ENCODE measurements around the gene S100A12.

S100A12 gene

DNA sequence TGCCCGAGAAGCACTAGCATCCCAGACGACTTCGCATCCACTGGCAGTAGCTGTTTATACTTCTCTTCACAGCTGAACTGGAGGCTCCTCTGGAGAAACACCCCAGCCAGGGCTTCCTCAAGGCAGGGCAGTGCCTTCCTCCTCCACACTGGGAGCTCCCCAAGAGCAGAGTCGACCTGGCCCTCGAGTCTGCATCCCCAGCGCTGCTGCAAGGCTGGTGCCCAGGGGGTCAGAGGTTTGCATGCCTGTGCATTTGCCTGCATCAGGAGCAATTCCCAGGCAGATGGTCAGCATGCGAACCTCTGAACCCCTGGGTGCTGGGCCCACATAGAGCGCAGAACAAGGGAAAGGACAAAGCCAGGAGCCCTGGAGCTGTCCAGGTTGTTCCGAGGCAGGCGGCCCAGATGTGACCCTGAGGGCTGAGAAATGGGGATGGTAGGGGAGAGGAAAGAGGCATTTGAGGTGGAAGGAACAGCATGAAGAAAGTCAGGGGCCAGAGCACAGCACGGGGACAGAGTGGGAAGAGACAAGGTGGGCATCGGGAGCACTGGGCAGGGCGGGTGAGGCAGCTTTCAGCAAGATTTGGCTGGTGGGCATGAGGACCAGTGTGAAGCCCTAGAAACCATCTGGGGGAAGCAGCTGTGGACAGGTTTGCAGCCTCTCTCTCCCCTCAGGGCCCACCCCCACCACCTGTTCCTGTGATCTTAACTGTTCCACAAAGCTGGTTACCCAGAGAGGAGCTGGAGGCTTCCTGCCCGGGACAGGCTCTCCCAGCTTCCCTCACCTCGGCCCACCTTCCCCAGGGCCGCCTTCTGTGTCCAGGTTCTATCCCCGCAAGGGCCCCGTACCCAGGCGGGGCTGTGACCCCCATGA, 21.9 kb upstream of the S100A12 start:
- DNase-seq (ENCODE audit: low read depth in 1 of 2, low spot score in 1 of 2): no peak

DNA sequence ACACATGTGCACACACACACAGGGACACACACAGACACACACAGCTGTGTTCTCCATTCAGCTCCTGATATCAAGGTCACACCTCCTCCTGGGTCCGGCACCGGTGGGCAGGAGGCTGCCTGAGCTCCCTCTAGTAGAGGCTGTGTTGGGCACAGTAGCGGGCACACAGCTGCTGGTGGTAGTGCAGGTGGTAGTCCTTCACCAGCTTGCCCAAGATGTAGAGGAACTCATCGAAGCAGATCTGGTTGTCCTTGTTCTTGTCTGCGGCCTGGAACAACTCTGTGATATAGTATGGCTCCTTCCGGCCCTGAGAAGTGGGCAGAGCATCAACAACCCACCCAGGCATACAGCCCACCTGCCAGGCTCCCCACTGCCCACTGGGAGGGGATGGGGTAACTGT, 21.0 kb upstream of the S100A12 start:
- DNase-seq (ENCODE audit: low read depth in 1 of 2, low spot score in 1 of 2): no peak

DNA sequence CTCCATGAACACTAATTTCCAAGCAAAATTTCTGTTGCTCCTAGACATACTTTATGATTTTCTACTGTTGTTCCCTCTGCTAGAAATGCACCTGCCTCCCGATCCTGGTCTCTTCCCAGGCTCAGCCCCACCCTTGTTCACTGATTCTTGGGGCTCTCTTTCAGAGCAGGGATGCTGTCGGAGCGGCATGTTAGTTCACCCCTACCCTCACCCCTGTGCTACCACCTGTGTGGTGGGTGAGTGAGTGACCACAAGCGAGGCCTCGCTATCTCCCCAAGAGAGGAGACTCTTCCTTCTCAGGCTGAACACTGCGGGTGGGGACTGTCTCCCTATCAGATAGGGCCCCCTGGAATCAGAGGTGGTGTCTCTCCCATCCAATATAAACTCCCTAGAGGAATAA, 20.4 kb upstream of the S100A12 start:
- no peak for DNase-seq (ENCODE audit: low read depth in 1 of 2, low spot score in 1 of 2)

GRCh38 chr1:153395136-153395685, 19.8 kb upstream of the S100A12 start:
- no peak for DNase-seq (ENCODE audit: low read depth in 1 of 2, low spot score in 1 of 2)

- DNase-seq (ENCODE audit: low read depth in 1 of 2, low spot score in 1 of 2): no peak
Measured at GRCh38 chr1:153394391-153394790, 19.0 kb upstream of the S100A12 start.

DNA sequence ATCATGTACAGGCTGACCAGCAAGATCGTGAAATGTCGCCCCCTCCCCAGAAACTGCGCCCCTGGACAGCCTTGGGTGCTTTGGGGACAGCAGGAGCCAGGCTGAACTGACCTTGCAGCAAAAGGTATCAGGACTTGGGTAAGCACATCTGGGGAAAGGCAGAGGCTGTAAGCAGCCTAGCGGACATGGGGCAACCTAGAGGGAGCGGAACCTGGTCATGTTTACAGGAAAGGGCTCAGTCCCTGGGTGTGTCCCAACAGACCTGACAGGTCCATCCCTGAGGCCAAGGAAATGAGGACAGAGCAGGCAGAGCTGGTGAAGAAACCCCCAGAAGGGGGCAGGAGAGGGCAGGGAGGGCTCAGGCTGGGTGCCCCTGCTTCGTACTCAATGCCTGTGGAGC, 18.5 kb upstream of the S100A12 start:
- DNase-seq (ENCODE audit: low read depth in 1 of 2, low spot score in 1 of 2): no peak

DNA sequence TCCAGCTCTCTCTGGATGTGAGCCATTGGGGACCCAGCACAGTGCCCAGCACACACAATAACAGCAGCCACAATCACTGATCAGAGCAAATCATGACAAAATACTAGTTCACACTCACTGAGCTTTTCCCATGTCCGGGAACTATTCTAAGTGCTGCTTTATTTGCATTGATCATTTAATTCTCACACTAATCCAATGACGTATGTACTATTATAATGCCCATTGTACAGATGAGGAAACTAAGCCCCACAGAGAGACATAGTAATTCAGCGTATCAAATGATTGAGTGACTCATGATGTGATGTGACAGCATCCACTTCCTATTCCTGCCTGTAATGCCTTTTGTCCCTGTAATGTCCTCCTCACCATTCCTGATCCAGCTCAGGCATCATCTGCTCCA, 17.4 kb upstream of the S100A12 start:
- DNase-seq (ENCODE audit: low read depth in 1 of 2, low spot score in 1 of 2): no peak

- DNase-seq (ENCODE audit: low read depth in 1 of 2, low spot score in 1 of 2): no peak
Measured at GRCh38 chr1:153392258-153392657, 16.8 kb upstream of the S100A12 start.

DNA sequence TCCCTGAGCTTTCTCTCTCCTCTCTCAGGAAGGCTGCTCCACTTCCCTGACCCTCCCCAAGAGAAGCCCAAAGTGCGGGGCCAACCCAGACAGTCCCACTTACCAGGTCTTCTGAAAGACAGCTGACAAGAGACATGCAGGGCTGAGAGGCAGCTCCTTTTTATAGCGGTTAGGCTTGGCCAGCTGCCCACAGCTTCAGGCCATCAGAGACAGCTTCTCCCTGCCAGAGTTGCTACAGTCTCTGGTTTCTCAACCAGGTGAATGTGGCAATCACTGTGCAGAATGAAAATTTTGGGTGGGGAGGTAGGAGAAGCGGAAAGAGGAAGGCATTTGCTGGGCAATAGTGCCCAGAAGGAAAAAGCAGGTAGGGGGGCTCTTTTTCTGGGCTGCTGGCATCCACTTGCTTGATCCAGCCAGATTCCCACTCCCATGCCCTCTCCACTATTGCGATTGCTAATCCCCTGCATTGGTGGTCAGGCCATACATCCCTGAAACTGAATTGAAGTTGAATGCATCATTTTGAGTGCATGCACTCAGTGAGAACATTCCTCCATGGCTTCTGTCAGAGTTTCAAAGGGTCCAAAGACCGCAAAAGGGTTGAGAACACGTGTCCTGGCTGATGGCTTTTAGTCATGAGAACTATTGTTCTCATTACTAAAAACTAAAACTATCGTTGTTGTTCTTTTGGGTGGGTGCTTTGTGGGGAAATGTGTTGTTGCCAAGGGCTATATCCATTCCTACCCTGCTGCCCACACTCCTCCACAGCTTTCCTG, 15.7 kb upstream of the S100A12 start, which contains the start of gene S100A8:
S100A8 (minus strand) TSS at position 136 of the 773 bp plus-strand sequence. CDS start 538 bp downstream, outside the sequence.
- no peak for DNase-seq (ENCODE audit: low read depth in 1 of 2, low spot score in 1 of 2)

DNA sequence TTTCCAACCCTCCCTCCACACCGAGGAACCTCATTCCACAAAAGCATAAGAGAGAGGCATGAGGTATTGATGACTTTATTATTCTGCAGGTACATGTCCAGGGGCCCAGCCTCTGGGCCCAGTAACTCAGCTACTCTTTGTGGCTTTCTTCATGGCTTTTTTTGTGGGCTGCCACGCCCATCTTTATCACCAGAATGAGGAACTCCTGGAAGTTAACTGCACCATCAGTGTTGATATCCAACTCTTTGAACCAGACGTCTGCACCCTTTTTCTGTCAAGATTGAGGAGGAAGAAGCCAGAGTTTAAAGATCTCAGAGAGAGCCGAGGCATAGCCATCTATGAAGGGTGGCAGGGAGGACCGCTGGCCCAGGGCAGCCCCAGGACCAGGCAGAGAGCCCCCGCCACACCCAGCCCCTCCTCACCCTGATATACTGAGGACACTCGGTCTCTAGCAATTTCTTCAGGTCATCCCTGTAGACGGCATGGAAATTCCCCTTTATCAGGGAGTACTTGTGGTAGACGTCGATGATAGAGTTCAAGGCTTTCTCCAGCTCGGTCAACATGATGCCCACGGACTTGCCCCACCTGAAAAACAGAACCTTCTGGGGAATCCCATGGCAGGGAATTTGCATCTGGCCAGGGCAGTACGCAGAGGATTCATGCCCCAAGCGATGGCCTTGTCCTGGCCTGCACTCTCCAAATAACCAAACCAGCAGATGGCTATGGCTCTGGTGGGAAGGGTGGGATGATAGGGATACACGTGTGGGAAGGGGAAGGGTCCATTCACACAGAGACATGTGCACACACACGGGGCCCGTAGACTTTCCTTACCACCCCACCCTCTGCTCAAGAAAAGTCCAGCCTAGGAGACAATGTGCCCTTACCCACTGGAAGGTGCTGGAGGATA, 14.8 kb upstream of the S100A12 start:
- DNase-seq (ENCODE audit: low read depth in 1 of 2, low spot score in 1 of 2): no peak

- no peak for DNase-seq (ENCODE audit: low read depth in 1 of 2, low spot score in 1 of 2)
Measured at GRCh38 chr1:153389401-153389800, 14.0 kb upstream of the S100A12 start.

- DNase-seq (ENCODE audit: low read depth in 1 of 2, low spot score in 1 of 2): no peak
Measured at GRCh38 chr1:153387785-153388184, 12.4 kb upstream of the S100A12 start.

GRCh38 chr1:153387001-153387400, 11.6 kb upstream of the S100A12 start:
- no peak for DNase-seq (ENCODE audit: low read depth in 1 of 2, low spot score in 1 of 2)

- DNase-seq (ENCODE audit: low read depth in 1 of 2, low spot score in 1 of 2): no peak
Measured at GRCh38 chr1:153386500-153386901, 11.1 kb upstream of the S100A12 start.

GRCh38 chr1:153384958-153385580, 9.6 kb upstream of the S100A12 start:
- DNase-seq (ENCODE audit: low read depth in 1 of 2, low spot score in 1 of 2): no peak

- DNase-seq (ENCODE audit: low read depth in 1 of 2, low spot score in 1 of 2): no peak
Measured at GRCh38 chr1:153380711-153381110, 5.3 kb upstream of the S100A12 start.

DNA sequence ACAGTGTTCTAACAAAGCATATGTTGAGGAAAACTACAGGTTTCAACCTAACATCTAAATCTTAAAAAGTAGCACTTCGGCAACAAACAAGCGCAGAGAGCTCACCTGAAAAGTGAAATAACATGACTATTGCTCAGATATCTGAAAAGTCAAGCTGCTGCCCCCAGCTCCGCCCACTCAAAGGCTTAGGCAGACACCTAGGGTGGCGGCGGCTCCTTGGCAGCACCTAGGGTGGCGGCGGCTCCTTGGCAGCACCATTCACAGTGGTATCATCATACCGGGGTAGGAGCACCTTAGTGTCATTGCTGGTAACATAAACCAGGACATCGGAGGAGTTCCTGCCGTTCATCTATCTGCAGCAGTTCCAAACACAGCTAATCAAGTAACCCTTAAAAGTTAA, 4.2 kb upstream of the S100A12 start:
- no peak for DNase-seq (ENCODE audit: low read depth in 1 of 2, low spot score in 1 of 2)

DNA sequence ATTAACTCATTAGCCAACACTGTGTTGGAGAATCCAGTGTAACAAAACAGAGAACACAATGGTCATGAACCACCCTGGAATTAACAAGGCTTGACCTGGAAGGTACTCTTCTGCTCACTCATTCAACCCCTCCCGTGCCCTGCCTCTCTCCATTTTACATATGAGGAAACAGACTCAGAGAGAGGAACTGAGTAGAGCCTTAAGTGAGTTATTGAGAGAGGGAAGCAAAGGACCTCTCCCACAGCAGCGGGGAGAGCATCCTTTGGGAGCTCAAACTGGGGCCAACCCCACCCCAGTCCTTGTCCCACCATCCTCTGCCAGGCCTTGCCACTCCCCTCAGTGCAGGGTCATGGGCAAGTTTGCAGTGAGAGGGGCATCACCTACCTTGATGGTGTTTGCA, 1.4 kb downstream of the S100A12 start:
- no peak for DNase-seq (ENCODE audit: low read depth in 1 of 2, low spot score in 1 of 2)

GRCh38 chr1:153372571-153372970, 2.9 kb downstream of the S100A12 start:
- DNase-seq (ENCODE audit: low read depth in 1 of 2, low spot score in 1 of 2): no peak

DNA sequence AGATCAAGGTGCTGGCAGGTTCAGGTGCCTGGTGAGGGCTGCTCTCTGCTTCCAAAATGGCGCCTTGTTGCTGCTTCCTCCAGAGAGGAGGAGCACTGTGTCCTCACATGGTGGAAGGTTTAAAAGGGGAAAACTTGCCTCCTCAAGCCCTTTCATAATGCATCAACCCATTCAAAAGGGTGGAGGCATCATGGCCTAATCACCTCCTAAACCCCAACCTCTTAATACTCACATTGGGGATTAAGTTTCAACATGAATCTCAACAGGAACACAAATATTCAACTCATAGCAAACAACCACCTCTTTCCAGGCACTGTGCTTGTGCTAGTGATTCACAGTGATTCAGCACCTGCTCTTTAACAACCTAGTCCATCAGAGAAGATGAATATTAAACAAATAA, 4.2 kb downstream of the S100A12 start:
- DNase-seq (ENCODE audit: low read depth in 1 of 2, low spot score in 1 of 2): no peak

All from activated T-helper 1 cell treated with anti-CD3 and anti-CD28 coated beads, Interleukin-2, amount 50 U/mL, for 16 hours (primary cell).